Measurements from ENCODE around the gene METTL18.

DNA sequence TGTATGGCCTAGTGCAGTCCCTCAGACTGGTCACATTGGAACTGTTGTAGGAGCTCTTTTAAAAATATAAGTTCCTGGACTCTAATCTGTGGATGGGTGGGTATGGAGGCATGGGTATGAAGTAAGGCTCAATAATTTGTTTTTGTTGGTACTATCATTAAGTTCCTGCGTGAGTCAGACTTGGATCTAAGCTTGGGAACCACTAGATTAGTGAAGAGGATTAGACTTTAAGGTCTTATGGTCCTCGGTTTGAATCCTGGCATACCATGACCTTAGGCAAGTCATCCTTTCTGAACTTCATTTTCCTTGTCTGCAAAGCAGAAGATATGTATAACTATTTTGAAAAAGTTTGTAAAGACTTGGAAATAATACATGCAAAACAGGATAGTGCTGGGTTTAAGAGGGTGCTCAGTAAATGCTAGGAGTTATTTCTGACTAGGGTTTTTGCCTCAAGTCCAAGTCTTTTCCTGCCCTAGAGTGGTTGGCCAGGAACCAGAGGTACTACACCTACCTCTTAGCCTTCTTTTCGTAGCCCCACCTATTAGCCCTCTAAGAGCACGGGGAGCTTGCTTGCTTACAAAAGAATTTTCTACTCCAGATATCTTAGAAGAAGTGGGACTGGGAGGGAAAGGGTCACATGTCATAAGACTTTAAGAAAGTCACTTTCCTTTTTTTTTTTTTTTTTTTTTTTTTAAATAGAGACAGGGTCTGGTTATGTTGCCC, 38.6 kb upstream of the METTL18 start:
- TF ChIP-seq CTCF (IDR thresholded peaks at IDR 0.05) (no peak), REST (IDR thresholded peaks at IDR 0.05; ENCODE audit: insufficient read depth in 1 of 2, low read depth in 2 of 2, low read length in 1 of 2) (no peak), TCF7L2 (IDR thresholded peaks at IDR 0.05; ENCODE audit: low read depth, low read length) (no peak), POLR2AphosphoS5 (IDR thresholded peaks at IDR 0.05; ENCODE audit: low read depth, low read length) (no peak)

Data from Panc1 (cell line).